OCI-LY1 (cell line): ENCODE data around the gene TMEM143.

Experiments used
- EZH2 ChIP-seq: fragments of 200-600 bp; sonication (generic), shearing (Covaris generic); IDR thresholded peaks from 2 replicates; pipeline ENCODE4 v1.8.0; 2017; ENCODE audit warnings: borderline replicate concordance, mixed run types, mild to moderate bottlenecking, antibody characterized with exemption, low read length, moderate library complexity, mixed read lengths
- TF ChIP-seq, protein P1 (sequence below): fragments of 200-600 bp; sonication (generic), shearing (Covaris generic); IDR thresholded peaks from 2 replicates; pipeline ENCODE4 v1.5.1; 2017; ENCODE audit warnings: mild to moderate bottlenecking, antibody characterized with exemption, low read length, moderate library complexity, mixed read lengths

DNA sequence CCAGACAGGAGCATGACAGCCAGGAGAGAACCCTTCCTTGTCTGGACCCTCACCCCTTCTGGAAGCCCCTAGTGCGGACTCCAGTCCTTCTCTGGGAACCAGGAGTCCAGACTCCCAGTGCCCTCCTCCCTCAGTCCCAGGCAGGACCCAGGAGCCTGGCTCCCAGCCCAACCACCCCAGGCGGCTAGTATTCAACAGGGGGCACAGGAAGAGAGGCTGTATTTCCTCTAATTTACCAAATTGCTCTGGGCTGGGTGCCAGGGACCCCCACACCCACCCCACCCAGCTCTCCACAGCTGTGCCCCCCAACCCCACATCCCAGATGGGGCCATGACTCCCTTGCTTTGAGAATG is 33.1 kb upstream of the TMEM143 start:
- TF ChIP-seq EZH2: no peak
- TF ChIP-seq, protein P1, sequence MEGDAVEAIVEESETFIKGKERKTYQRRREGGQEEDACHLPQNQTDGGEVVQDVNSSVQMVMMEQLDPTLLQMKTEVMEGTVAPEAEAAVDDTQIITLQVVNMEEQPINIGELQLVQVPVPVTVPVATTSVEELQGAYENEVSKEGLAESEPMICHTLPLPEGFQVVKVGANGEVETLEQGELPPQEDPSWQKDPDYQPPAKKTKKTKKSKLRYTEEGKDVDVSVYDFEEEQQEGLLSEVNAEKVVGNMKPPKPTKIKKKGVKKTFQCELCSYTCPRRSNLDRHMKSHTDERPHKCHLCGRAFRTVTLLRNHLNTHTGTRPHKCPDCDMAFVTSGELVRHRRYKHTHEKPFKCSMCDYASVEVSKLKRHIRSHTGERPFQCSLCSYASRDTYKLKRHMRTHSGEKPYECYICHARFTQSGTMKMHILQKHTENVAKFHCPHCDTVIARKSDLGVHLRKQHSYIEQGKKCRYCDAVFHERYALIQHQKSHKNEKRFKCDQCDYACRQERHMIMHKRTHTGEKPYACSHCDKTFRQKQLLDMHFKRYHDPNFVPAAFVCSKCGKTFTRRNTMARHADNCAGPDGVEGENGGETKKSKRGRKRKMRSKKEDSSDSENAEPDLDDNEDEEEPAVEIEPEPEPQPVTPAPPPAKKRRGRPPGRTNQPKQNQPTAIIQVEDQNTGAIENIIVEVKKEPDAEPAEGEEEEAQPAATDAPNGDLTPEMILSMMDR: no peak
